Measurements from ENCODE around the gene MESP1. TPM values are rescaled to one million over a fixed set of nuclear protein-coding genes. Genes with fewer than 3 reads are reported as not detected.

Gene MESP1
- total RNA-seq, result 0.26 and 1.4 TPM in 2 replicates

- peak; percentile 76 for DNase-seq (ENCODE audit: low read depth)
- no peak for FAIRE-seq
- Histone ChIP-seq H3K4me3 (ENCODE audit: low read depth, low read length) (peak within 1 kb of the TSS; percentile 39), H3K36me3 (ENCODE audit: control insufficient read depth, insufficient read depth, low read length) (no peaks in the 10 kb centered on the region), H3K27me3 (ENCODE audit: control insufficient read depth, insufficient read depth, low read length) (peaks cover 10% of the 10 kb centered on the region)
- TF ChIP-seq, protein P1, sequence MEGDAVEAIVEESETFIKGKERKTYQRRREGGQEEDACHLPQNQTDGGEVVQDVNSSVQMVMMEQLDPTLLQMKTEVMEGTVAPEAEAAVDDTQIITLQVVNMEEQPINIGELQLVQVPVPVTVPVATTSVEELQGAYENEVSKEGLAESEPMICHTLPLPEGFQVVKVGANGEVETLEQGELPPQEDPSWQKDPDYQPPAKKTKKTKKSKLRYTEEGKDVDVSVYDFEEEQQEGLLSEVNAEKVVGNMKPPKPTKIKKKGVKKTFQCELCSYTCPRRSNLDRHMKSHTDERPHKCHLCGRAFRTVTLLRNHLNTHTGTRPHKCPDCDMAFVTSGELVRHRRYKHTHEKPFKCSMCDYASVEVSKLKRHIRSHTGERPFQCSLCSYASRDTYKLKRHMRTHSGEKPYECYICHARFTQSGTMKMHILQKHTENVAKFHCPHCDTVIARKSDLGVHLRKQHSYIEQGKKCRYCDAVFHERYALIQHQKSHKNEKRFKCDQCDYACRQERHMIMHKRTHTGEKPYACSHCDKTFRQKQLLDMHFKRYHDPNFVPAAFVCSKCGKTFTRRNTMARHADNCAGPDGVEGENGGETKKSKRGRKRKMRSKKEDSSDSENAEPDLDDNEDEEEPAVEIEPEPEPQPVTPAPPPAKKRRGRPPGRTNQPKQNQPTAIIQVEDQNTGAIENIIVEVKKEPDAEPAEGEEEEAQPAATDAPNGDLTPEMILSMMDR (IDR thresholded peaks at IDR 0.05; ENCODE audit: insufficient read depth, low read length, severe bottlenecking), result peak; percentile 87
Observed at GRCh38 chr15:89750560-89751542, at the start of gene MESP1. TSS of gene MESP1 (minus strand) at chr15:89751249. CDS start at chr15:89751231, 18 bp downstream.

GRCh38 chr15:89799918-89800498 lies 49.0 kb upstream of the MESP1 start:
- H3K4me3 ChIP-seq (ENCODE audit: low read depth, low read length), result no peak overlapping the region
- FAIRE-seq (no peak), DNase-seq (ENCODE audit: low read depth) (no peak)
- H3K27me3 ChIP-seq (ENCODE audit: control insufficient read depth, insufficient read depth, low read length), result no peaks in the 10 kb centered on the region
- TF ChIP-seq, protein P1 (IDR thresholded peaks at IDR 0.05; ENCODE audit: insufficient read depth, low read length, severe bottlenecking), result no peak
- no peaks in the 10 kb centered on the region for H3K36me3 ChIP-seq (ENCODE audit: control insufficient read depth, insufficient read depth, low read length)

- Histone ChIP-seq H3K27me3 (ENCODE audit: control insufficient read depth, insufficient read depth, low read length) (no peaks in the 10 kb centered on the region), H3K36me3 (ENCODE audit: control insufficient read depth, insufficient read depth, low read length) (no peaks in the 10 kb centered on the region), H3K4me3 (ENCODE audit: low read depth, low read length) (no peak overlapping the region)
- FAIRE-seq (no peak), DNase-seq (ENCODE audit: low read depth) (no peak)
- TF ChIP-seq, protein P1 (IDR thresholded peaks at IDR 0.05; ENCODE audit: insufficient read depth, low read length, severe bottlenecking), result no peak
Observed at GRCh38 chr15:89799011-89799911, 48.2 kb upstream of the MESP1 start.

- no peak for DNase-seq (ENCODE audit: low read depth)
- TF ChIP-seq, protein P1 (IDR thresholded peaks at IDR 0.05; ENCODE audit: insufficient read depth, low read length, severe bottlenecking), result no peak
- Histone ChIP-seq H3K36me3 (ENCODE audit: control insufficient read depth, insufficient read depth, low read length) (no peaks in the 10 kb centered on the region), H3K27me3 (ENCODE audit: control insufficient read depth, insufficient read depth, low read length) (no peaks in the 10 kb centered on the region), H3K4me3 (ENCODE audit: low read depth, low read length) (no peak overlapping the region)
- FAIRE-seq, result no peak
Observed at GRCh38 chr15:89797678-89798201, 46.7 kb upstream of the MESP1 start.

DNA sequence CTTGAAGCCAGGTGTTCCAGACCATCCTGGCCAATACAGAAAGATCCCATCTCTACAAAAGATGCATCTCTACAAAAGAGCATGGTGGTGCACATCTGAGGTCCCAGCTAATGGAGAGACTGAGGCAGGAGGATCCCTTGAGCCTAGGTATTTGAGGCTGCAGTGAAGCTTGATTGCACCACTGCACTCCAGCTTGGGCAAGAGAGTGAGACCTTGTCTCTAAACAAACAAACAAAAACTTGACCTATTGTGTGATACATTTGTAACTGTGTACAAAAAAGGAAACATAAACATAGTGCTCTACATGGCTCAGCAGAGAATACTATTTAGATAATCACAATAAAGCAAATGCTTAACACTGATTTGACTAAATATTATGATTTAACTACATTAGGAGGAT lies 44.9 kb upstream of the MESP1 start:
- Histone ChIP-seq H3K4me3 (ENCODE audit: low read depth, low read length) (no peak overlapping the region), H3K36me3 (ENCODE audit: control insufficient read depth, insufficient read depth, low read length) (no peaks in the 10 kb centered on the region), H3K27me3 (ENCODE audit: control insufficient read depth, insufficient read depth, low read length) (no peaks in the 10 kb centered on the region)
- DNase-seq (ENCODE audit: low read depth), result no peak
- TF ChIP-seq, protein P1 (IDR thresholded peaks at IDR 0.05; ENCODE audit: insufficient read depth, low read length, severe bottlenecking), result no peak
- FAIRE-seq, result no peak
